ENCODE results near the gene CCDC51.

GRCh38 chr3:48439820-48440589 is at the start of gene CCDC51, which contains the start of gene TMA7:
- TF ChIP-seq, protein P1, sequence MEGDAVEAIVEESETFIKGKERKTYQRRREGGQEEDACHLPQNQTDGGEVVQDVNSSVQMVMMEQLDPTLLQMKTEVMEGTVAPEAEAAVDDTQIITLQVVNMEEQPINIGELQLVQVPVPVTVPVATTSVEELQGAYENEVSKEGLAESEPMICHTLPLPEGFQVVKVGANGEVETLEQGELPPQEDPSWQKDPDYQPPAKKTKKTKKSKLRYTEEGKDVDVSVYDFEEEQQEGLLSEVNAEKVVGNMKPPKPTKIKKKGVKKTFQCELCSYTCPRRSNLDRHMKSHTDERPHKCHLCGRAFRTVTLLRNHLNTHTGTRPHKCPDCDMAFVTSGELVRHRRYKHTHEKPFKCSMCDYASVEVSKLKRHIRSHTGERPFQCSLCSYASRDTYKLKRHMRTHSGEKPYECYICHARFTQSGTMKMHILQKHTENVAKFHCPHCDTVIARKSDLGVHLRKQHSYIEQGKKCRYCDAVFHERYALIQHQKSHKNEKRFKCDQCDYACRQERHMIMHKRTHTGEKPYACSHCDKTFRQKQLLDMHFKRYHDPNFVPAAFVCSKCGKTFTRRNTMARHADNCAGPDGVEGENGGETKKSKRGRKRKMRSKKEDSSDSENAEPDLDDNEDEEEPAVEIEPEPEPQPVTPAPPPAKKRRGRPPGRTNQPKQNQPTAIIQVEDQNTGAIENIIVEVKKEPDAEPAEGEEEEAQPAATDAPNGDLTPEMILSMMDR (IDR thresholded peaks at IDR 0.05): peak in 2 of 4 experiments; percentile 16 to 23
- TF ChIP-seq POLR2AphosphoS5 (IDR thresholded peaks at IDR 0.05): peak; percentile 100

All from prostate gland (tissue), 2 donors.